ENCODE data around the gene XYLT1. TPM values are rescaled to one million over a fixed set of nuclear protein-coding genes. Genes with fewer than 3 reads are reported as not detected.

The XYLT1 gene
- total RNA-seq, 1 experiment from 2014 or later: 14.5 TPM

DNA sequence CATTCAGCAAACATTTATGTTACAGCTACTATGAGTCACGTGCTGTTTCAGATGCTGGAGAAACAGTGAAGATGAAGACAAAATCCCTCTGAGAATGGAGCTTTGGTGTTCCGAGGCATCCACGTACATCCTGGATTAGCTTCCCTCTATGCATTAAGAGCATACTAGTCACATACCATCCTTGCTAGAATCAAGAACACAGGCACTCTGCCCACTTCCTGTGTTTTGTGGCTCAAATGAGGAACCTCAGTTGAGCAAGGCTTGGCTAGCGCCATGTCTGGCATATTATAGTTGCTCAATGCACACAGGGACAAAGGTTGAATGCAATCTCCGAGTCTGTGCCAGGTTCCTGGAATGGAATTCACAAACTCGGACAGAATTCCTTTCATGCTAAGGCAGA is 297.5 kb downstream of the XYLT1 start:
- no peak overlapping the region for H2BK5ac ChIP-seq (ENCODE audit: insufficient read length, low read length)
- H3K36me3 Mint-ChIP-seq (ENCODE audit: insufficient read depth in 1 of 3, low read depth in 3 of 3): no peaks in the 10 kb centered on the region; a peak in 2 of 7 replicates
- no CpG with 5 or more reads among the region's 6 CpGs for WGBS (ENCODE audit: extremely low coverage, insufficient read length, low lambda C conversion rate)
- H3K23me2 ChIP-seq (ENCODE audit: insufficient read length, low read depth, low read length, poor library complexity, severe bottlenecking): no peaks in the 10 kb centered on the region
- no peak overlapping the region for H4K8ac ChIP-seq (replicated peaks; ENCODE audit: insufficient read length, low read depth, low read length)
- H2BK15ac ChIP-seq (ENCODE audit: low read depth, low read length): no peak overlapping the region
- no peak overlapping the region for H3K18ac ChIP-seq (ENCODE audit: insufficient read length, low read depth, low read length)
- H4K5ac ChIP-seq (ENCODE audit: insufficient read length, low read depth, low read length): no peak overlapping the region
- no peak overlapping the region for H3K23ac ChIP-seq (ENCODE audit: insufficient read length, low read depth, low read length)
- H3K9ac ChIP-seq (ENCODE audit: extremely low read depth, insufficient read length, low read length): no peak overlapping the region
- H3K79me2 ChIP-seq (ENCODE audit: insufficient read depth, low read length): no peaks in the 10 kb centered on the region
- no peak for DNase-seq
- H3K9me3 ChIP-seq (ENCODE audit: control insufficient read depth, low read depth, low read length): no peaks in the 10 kb centered on the region
- no peak overlapping the region for H3T11ph ChIP-seq (ENCODE audit: low read length)
- H3K4me3 Mint-ChIP-seq: no peak overlapping the region
- H2AK5ac ChIP-seq (ENCODE audit: insufficient read length, low read length): no peak overlapping the region
- H3K79me1 ChIP-seq (ENCODE audit: insufficient read depth, low read depth, low read length, poor library complexity, severe bottlenecking): no peaks in the 10 kb centered on the region
- no peak overlapping the region for H3K14ac ChIP-seq (ENCODE audit: insufficient read depth, low read length)
- H3K56ac ChIP-seq (ENCODE audit: insufficient read length, low read depth, low read length): no peak overlapping the region
- H2BK120ac ChIP-seq (ENCODE audit: low read depth, low read length, poor library complexity, severe bottlenecking): no peak overlapping the region
- no peaks in the 10 kb centered on the region for H3K9me3 Mint-ChIP-seq
- TF ChIP-seq, protein P1, sequence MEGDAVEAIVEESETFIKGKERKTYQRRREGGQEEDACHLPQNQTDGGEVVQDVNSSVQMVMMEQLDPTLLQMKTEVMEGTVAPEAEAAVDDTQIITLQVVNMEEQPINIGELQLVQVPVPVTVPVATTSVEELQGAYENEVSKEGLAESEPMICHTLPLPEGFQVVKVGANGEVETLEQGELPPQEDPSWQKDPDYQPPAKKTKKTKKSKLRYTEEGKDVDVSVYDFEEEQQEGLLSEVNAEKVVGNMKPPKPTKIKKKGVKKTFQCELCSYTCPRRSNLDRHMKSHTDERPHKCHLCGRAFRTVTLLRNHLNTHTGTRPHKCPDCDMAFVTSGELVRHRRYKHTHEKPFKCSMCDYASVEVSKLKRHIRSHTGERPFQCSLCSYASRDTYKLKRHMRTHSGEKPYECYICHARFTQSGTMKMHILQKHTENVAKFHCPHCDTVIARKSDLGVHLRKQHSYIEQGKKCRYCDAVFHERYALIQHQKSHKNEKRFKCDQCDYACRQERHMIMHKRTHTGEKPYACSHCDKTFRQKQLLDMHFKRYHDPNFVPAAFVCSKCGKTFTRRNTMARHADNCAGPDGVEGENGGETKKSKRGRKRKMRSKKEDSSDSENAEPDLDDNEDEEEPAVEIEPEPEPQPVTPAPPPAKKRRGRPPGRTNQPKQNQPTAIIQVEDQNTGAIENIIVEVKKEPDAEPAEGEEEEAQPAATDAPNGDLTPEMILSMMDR (conservative IDR thresholded peaks at IDR 0.05): no peak
- no peaks in the 10 kb centered on the region for H3K27me3 Mint-ChIP-seq (ENCODE audit: low read depth)
- no peak overlapping the region; a peak in 1 of 7 replicates for H3K27ac Mint-ChIP-seq
- H3K4me1 ChIP-seq (ENCODE audit: insufficient read depth, low read length): no peaks in the 10 kb centered on the region; the same call in 1 of the 2 replicates
- no peak overlapping the region for H2AFZ ChIP-seq (ENCODE audit: low read length)
- H4K91ac ChIP-seq (ENCODE audit: insufficient read length, low read depth, low read length): no peak overlapping the region
- no peaks in the 10 kb centered on the region for H3K27me3 ChIP-seq (ENCODE audit: insufficient read depth, low read length)
- H3K27ac ChIP-seq (ENCODE audit: insufficient read length, low read depth, low read length): no peak overlapping the region
- no peaks in the 10 kb centered on the region for H4K20me1 ChIP-seq (ENCODE audit: control insufficient read depth, insufficient read depth, insufficient read length)
- no peak overlapping the region for H2BK20ac ChIP-seq (ENCODE audit: low read depth, low read length, poor library complexity, severe bottlenecking)
- no peak overlapping the region for H3K4ac ChIP-seq (ENCODE audit: low read depth, low read length)
- H2BK12ac ChIP-seq (ENCODE audit: insufficient read length, low read depth, low read length): no peak overlapping the region
- peaks cover 4 to 5% of the 10 kb centered on the region in 2 experiments; a peak in 1 of 4 replicates for H3K4me1 Mint-ChIP-seq
- no peak overlapping the region for H3K4me2 ChIP-seq (ENCODE audit: insufficient read depth, insufficient read length, low read length)

Data from H9 (cell line).